ENCODE results near the gene GSTM2.
"Not testable (repeated sequence)": the region's sequence is repeated elsewhere in the genome, so short reads cannot be mapped to it uniquely, and the experiment has no call there.

Gene GSTM2

DNA sequence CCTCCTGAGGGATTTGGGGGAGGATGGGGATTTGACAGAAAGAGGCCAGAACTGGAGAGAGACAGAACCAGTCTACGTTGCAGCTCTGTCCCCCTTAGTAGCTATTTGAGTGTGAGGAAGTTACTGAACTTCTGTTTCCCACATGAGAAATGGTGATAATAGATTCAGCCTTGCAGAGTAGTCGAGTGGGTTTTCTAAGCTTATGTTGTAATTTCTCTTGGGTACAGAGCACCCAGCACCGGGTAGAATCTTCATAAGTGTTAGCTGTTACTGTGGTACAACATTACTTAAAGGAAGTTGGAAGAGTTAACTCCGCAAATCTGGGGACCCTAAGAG lies 7.2 kb upstream of the GSTM2 start:
- not testable (repeated sequence) for H2BK120ac ChIP-seq (ENCODE audit: low read depth, low read length); H3K27me3 ChIP-seq (ENCODE audit: control insufficient read depth in 3 of 3, insufficient read depth in 3 of 3, low read depth in 1 of 3, low read length in 3 of 3); H4K8ac ChIP-seq (ENCODE audit: low read depth, low read length); H2BK15ac ChIP-seq (ENCODE audit: low read length); H2BK5ac ChIP-seq (ENCODE audit: low read length); H3K14ac ChIP-seq (ENCODE audit: low read length); H3K9ac ChIP-seq (ENCODE audit: low read depth, low read length, poor library complexity); H2AFZ ChIP-seq (ENCODE audit: low read length); H3K4ac ChIP-seq (ENCODE audit: low read length); H2AK5ac ChIP-seq (ENCODE audit: low read depth, low read length); H3K23ac ChIP-seq (ENCODE audit: low read depth, low read length, poor library complexity); DNase-seq (ENCODE audit: low spot score); H3K4me3 ChIP-seq (ENCODE audit: low read length in 2 of 2); H3K4me2 ChIP-seq (ENCODE audit: insufficient read depth, low read length, poor library complexity, severe bottlenecking); H3K18ac ChIP-seq (ENCODE audit: low read length); H2BK12ac ChIP-seq (ENCODE audit: low read length); H3K27ac ChIP-seq (replicated peaks; ENCODE audit: low read length); H4K91ac ChIP-seq (ENCODE audit: low read depth, low read length, poor library complexity); H3K4me1 ChIP-seq (ENCODE audit: control insufficient read depth in 2 of 2, insufficient read depth in 1 of 2, low read depth in 1 of 2, low read length in 2 of 2); H3K79me1 ChIP-seq (ENCODE audit: low read depth, low read length); H3K9me3 ChIP-seq (replicated peaks in 1 of 2; ENCODE audit: control insufficient read depth in 2 of 2, insufficient read depth in 1 of 2, low read depth in 1 of 2, low read length in 2 of 2)
- peaks cover 0 to 14% of the 10 kb centered on the region in 2 donors for H3K36me3 ChIP-seq (replicated peaks in 1 of 2; ENCODE audit: control insufficient read depth in 2 of 2, insufficient read depth in 2 of 2, low read length in 2 of 2)
- WGBS, 2 donors (ENCODE audit: extremely low coverage in 2 of 2, insufficient read length in 2 of 2, insufficient replicate concordance in 1 of 2): no CpG with 5 or more reads among the region's 4 CpGs

DNA sequence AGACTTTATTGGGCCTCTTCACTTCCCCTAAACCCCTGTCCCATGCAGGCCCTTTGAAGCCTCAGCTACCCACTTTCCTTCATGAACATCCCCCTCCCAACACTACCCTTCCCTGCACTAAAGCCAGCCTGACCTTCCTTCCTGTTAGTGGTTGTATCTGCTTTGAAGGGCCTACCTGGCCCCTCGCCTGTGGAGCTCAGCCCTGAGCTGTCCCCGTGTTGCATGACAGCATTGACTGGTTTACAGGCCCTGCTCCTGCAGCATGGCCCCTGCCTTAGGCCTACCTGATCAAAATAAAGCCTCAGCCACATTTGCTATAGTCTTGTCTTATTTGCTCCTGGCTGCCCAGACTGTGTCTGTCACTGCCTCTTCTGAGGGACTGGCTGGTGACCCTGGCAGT lies 6.5 kb upstream of the GSTM2 start:
- Histone ChIP-seq H2BK12ac (ENCODE audit: low read length) (no peak overlapping the region), H3K9ac (ENCODE audit: low read depth, low read length, poor library complexity) (peak overlapping the region; percentile 24), H2AFZ (ENCODE audit: low read length) (no peak overlapping the region), H2BK15ac (ENCODE audit: low read length) (no peak overlapping the region), H3K27me3 (ENCODE audit: control insufficient read depth in 3 of 3, insufficient read depth in 3 of 3, low read depth in 1 of 3, low read length in 3 of 3) (no peaks in the 10 kb centered on the region), H3K23ac (ENCODE audit: low read depth, low read length, poor library complexity) (no peak overlapping the region), H3K14ac (ENCODE audit: low read length) (no peak overlapping the region), H2BK120ac (ENCODE audit: low read depth, low read length) (no peak overlapping the region), H3K4me2 (ENCODE audit: insufficient read depth, low read length, poor library complexity, severe bottlenecking) (no peak overlapping the region), H3K18ac (ENCODE audit: low read length) (no peak overlapping the region), H3K27ac (replicated peaks; ENCODE audit: low read length) (no peak overlapping the region), H3K4me3 (ENCODE audit: low read length in 2 of 2) (no peak overlapping the region), H3K79me1 (ENCODE audit: low read depth, low read length) (no peaks in the 10 kb centered on the region), H3K9me3 (replicated peaks in 1 of 2; ENCODE audit: control insufficient read depth in 2 of 2, insufficient read depth in 1 of 2, low read depth in 1 of 2, low read length in 2 of 2) (no peaks in the 10 kb centered on the region), H3K4me1 (ENCODE audit: control insufficient read depth in 2 of 2, insufficient read depth in 1 of 2, low read depth in 1 of 2, low read length in 2 of 2) (peaks cover 3 to 4% of the 10 kb centered on the region in 2 donors), H3K36me3 (replicated peaks in 1 of 2; ENCODE audit: control insufficient read depth in 2 of 2, insufficient read depth in 2 of 2, low read length in 2 of 2) (peaks cover 0 to 14% of the 10 kb centered on the region in 2 donors), H2BK5ac (ENCODE audit: low read length) (no peak overlapping the region), H3K4ac (ENCODE audit: low read length) (no peak overlapping the region), H4K8ac (ENCODE audit: low read depth, low read length) (no peak overlapping the region), H2AK5ac (ENCODE audit: low read depth, low read length) (no peak overlapping the region), H4K91ac (ENCODE audit: low read depth, low read length, poor library complexity) (no peak overlapping the region)
- no peak for DNase-seq (ENCODE audit: low spot score)
- no CpG with 5 or more reads among the region's 2 CpGs for WGBS, 2 donors (ENCODE audit: extremely low coverage in 2 of 2, insufficient read length in 2 of 2, insufficient replicate concordance in 1 of 2)

DNA sequence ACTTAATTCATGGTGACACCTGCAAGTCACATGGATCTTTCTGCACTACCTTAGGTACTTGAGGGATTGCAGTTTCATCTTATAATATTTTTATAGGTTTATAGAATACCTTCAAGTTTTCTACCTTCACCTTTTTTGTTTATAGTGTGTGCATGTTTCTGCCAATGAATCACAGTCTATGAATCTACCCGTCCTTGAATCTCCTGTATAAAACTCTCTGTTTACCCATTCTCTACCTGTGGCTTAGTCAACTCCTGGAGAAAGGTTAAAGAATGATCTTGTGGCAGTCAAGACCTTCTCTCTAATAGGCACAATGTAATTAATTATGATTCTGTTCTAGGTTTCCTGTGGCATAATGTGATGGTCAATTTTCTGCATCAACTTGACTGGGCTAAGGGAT lies 3.2 kb upstream of the GSTM2 start:
- Histone ChIP-seq H3K14ac (ENCODE audit: low read length) (no peak overlapping the region), H3K4me3 (ENCODE audit: low read length in 2 of 2) (no peak overlapping the region), H3K23ac (ENCODE audit: low read depth, low read length, poor library complexity) (no peak overlapping the region), H2BK5ac (ENCODE audit: low read length) (no peak overlapping the region), H3K27ac (replicated peaks; ENCODE audit: low read length) (no peak overlapping the region), H3K27me3 (ENCODE audit: control insufficient read depth in 3 of 3, insufficient read depth in 3 of 3, low read depth in 1 of 3, low read length in 3 of 3) (no peaks in the 10 kb centered on the region), H3K9ac (ENCODE audit: low read depth, low read length, poor library complexity) (no peak overlapping the region), H2BK120ac (ENCODE audit: low read depth, low read length) (no peak overlapping the region), H3K18ac (ENCODE audit: low read length) (no peak overlapping the region), H2AK5ac (ENCODE audit: low read depth, low read length) (no peak overlapping the region), H4K8ac (ENCODE audit: low read depth, low read length) (no peak overlapping the region), H2AFZ (ENCODE audit: low read length) (no peak overlapping the region), H3K4me1 (ENCODE audit: control insufficient read depth in 2 of 2, insufficient read depth in 1 of 2, low read depth in 1 of 2, low read length in 2 of 2) (peaks cover 0 to 2% of the 10 kb centered on the region in 2 donors), H3K79me1 (ENCODE audit: low read depth, low read length) (peaks cover 2% of the 10 kb centered on the region), H4K91ac (ENCODE audit: low read depth, low read length, poor library complexity) (no peak overlapping the region), H3K4me2 (ENCODE audit: insufficient read depth, low read length, poor library complexity, severe bottlenecking) (no peak overlapping the region), H3K9me3 (replicated peaks in 1 of 2; ENCODE audit: control insufficient read depth in 2 of 2, insufficient read depth in 1 of 2, low read depth in 1 of 2, low read length in 2 of 2) (no peaks in the 10 kb centered on the region), H3K36me3 (replicated peaks in 1 of 2; ENCODE audit: control insufficient read depth in 2 of 2, insufficient read depth in 2 of 2, low read length in 2 of 2) (peaks cover 0 to 6% of the 10 kb centered on the region in 2 donors), H2BK15ac (ENCODE audit: low read length) (no peak overlapping the region), H3K4ac (ENCODE audit: low read length) (no peak overlapping the region), H2BK12ac (ENCODE audit: low read length) (no peak overlapping the region)
- no peak for DNase-seq (ENCODE audit: low spot score)
- WGBS, 2 donors (ENCODE audit: extremely low coverage in 2 of 2, insufficient read length in 2 of 2, insufficient replicate concordance in 1 of 2): no CpG with 5 or more reads among the region's 1 CpG

DNA sequence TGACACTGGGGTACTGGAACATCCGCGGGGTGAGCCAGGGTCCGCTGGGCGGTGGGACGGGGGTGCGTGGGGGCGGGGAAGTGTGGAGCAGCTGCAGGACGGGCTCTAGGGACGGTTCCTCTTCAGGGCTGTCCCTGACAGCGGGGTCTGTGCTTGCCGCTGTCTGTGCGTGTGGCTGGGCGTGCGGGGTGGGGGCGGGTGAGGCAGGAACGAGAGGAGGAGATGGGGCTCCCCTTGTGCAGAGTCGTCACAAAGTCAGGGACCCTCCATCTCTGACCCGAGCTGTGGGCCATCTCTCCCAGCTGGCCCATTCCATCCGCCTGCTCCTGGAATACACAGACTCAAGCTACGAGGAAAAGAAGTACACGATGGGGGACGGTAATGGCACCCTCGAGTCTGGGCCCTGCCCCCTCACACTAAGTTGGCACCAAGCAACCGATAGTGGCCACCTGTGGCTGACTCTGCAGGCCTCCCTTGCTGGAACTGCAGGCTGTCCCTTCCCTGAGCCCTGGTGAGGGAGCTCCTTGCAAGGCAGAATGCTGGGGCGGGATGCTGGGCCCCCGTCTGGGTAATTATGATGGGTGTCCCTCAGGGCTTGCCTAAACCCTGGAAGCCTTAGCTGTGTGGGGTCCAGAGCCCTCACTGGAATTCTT lies 392 bp downstream of the GSTM2 start:
- Histone ChIP-seq H4K91ac (ENCODE audit: low read depth, low read length, poor library complexity) (no peak overlapping the region), H2BK15ac (ENCODE audit: low read length) (no peak overlapping the region), H3K23ac (ENCODE audit: low read depth, low read length, poor library complexity) (no peak overlapping the region), H3K4me1 (ENCODE audit: control insufficient read depth in 2 of 2, insufficient read depth in 1 of 2, low read depth in 1 of 2, low read length in 2 of 2) (peaks cover 0 to 2% of the 10 kb centered on the region in 2 donors), H3K18ac (ENCODE audit: low read length) (peak overlapping the region; percentile 80), H4K8ac (ENCODE audit: low read depth, low read length) (no peak overlapping the region), H3K4me2 (ENCODE audit: insufficient read depth, low read length, poor library complexity, severe bottlenecking) (peak overlapping the region; percentile 57), H3K36me3 (replicated peaks in 1 of 2; ENCODE audit: control insufficient read depth in 2 of 2, insufficient read depth in 2 of 2, low read length in 2 of 2) (peaks cover 0 to 6% of the 10 kb centered on the region in 2 donors), H3K9me3 (replicated peaks in 1 of 2; ENCODE audit: control insufficient read depth in 2 of 2, insufficient read depth in 1 of 2, low read depth in 1 of 2, low read length in 2 of 2) (peaks cover 0 to 2% of the 10 kb centered on the region in 2 donors), H2BK12ac (ENCODE audit: low read length) (no peak overlapping the region), H2AFZ (ENCODE audit: low read length) (peak overlapping the region; percentile 78), H2AK5ac (ENCODE audit: low read depth, low read length) (peak overlapping the region; percentile 70), H3K79me1 (ENCODE audit: low read depth, low read length) (peaks cover 2% of the 10 kb centered on the region), H3K4ac (ENCODE audit: low read length) (no peak overlapping the region), H2BK120ac (ENCODE audit: low read depth, low read length) (no peak overlapping the region), H3K9ac (ENCODE audit: low read depth, low read length, poor library complexity) (peak overlapping the region; percentile 5), H3K4me3 (ENCODE audit: low read length in 2 of 2) (peak overlapping the region; percentile 51 to 70), H2BK5ac (ENCODE audit: low read length) (no peak overlapping the region), H3K27me3 (ENCODE audit: control insufficient read depth in 3 of 3, insufficient read depth in 3 of 3, low read depth in 1 of 3, low read length in 3 of 3) (no peaks in the 10 kb centered on the region), H3K14ac (ENCODE audit: low read length) (no peak overlapping the region), H3K27ac (replicated peaks; ENCODE audit: low read length) (no peak overlapping the region)
- DNase-seq (ENCODE audit: low spot score): no peak
- no CpG with 5 or more reads among the region's 26 CpGs for WGBS, 2 donors (ENCODE audit: extremely low coverage in 2 of 2, insufficient read length in 2 of 2, insufficient replicate concordance in 1 of 2)
